Vagina (tissue), 2 donors: ENCODE results near the gene LLCFC1.

Experiments used
- POLR2A ChIP-seq, 2 donors: fragments of 450-650 bp; IDR thresholded peaks; one replicate each; pipeline ENCODE4 v1.6.1; 2017; ENCODE audit warnings: antibody characterized with exemption in 2 of 2, mild to moderate bottlenecking in 2 of 2, moderate library complexity in 2 of 2
- POLR2AphosphoS5 ChIP-seq, 2 donors: sonication (generic); formaldehyde crosslinking; IDR thresholded peaks; one replicate each; pipeline ENCODE4 v1.9.0; 2017; ENCODE audit warnings: antibody characterized with exemption in 2 of 2, mild to moderate bottlenecking in 2 of 2, low read depth in 1 of 2; ENCODE audit not compliant: insufficient read depth in 1 of 2
- TF ChIP-seq, protein P1 (sequence below), 3 experiments: fragments of 450-650 bp in 2 of 3; fragments of 200-600 bp in 1 of 3; sonication (generic) in 1 of 3; IDR thresholded peaks; one replicate each; pipeline ENCODE4 v1.5.1; 2017 to 2019; ENCODE audit warnings: antibody characterized with exemption in 3 of 3, mild to moderate bottlenecking in 2 of 3, moderate library complexity in 2 of 3

DNA sequence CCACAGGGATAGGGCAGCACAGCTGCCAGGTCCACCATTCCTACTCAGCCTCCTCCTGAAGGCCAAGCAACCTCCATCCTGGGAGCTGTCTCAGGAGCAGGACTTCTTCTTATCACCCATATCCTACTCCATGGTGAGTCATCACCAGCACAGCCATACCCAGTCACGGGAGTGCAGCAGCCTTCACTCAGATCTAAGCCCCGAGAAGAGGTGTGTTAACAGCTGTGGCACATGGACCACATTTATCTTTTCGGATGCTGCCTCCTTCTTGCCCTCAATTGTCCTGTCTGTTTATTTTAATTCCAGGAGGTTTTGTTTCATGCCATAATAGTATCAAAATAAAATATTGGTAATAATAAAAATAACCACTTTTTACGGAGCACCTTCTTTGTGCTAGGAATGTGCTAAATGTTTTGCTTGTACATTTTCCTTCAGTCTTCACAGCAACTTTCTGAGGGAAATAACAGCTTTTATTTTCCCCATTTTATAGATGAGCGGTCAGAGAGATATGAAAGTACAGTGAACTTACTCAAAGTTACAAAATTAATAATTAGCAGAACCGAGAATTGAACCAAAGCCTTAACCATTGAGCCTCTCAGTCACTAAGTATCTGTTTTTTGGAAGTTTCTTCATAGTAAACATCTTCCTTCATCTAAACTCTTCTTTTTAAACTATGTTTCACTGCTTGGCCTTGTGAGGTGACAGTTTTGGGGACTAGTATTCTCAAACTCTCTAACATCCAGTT, 25.4 kb downstream of the LLCFC1 start:
- TF ChIP-seq POLR2AphosphoS5 (IDR thresholded peaks at IDR 0.05; ENCODE audit: insufficient read depth in 1 of 2, low read depth in 1 of 2) (no peak), POLR2A (IDR thresholded peaks at IDR 0.05) (no peak)
- TF ChIP-seq, protein P1, sequence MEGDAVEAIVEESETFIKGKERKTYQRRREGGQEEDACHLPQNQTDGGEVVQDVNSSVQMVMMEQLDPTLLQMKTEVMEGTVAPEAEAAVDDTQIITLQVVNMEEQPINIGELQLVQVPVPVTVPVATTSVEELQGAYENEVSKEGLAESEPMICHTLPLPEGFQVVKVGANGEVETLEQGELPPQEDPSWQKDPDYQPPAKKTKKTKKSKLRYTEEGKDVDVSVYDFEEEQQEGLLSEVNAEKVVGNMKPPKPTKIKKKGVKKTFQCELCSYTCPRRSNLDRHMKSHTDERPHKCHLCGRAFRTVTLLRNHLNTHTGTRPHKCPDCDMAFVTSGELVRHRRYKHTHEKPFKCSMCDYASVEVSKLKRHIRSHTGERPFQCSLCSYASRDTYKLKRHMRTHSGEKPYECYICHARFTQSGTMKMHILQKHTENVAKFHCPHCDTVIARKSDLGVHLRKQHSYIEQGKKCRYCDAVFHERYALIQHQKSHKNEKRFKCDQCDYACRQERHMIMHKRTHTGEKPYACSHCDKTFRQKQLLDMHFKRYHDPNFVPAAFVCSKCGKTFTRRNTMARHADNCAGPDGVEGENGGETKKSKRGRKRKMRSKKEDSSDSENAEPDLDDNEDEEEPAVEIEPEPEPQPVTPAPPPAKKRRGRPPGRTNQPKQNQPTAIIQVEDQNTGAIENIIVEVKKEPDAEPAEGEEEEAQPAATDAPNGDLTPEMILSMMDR (IDR thresholded peaks at IDR 0.05): no peak
